ENCODE data around the gene LCP2.
A peak's percentile ranks its signal among the peaks of the same experiment; 100 is the strongest.

The LCP2 gene

DNA sequence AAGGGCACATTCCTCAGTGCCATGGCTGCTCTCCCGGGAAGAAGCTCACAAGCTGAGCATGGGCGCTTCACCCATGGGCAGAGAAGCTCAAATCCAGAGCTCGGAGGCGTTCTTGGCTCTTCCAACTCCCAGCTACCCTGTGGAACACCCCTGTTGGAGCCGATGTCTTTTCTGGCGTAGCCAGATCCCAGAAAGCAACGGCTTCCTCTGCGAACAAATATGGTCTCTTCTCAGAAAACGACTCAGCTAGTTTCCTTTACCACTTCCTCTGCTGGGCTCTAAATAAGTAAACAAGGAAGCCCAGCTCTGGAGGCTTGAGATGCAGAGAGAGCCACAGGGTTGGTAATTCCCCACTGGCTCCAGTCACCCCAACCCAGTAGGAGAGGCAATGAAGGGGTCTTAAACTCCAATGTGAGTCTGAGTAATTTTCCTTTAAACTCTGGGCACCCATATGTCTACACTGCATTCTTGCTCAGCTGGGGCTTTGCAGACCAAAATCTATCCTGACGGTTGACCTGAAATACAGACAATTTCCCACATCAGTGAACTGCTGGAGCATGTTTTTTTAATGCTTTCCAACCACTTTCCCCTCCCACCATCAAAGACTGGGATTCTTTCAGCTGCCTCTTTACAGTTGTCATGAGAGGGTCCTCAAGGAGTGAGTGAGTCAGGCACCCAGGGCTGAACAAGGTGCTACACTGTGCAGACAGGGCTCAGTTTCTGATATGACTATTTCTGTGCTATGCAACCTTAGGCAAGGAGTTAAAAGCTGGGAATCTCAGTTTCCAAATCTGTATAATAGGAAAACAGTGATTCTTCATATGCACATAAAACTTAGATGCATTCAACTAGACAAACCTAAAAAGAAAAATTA, at the start of gene LCP2:
TSS of gene LCP2 (minus strand) at position 189 of the 874 bp plus-strand sequence. CDS start at position 23, 166 bp downstream.
- no peak for DNase-seq

DNA sequence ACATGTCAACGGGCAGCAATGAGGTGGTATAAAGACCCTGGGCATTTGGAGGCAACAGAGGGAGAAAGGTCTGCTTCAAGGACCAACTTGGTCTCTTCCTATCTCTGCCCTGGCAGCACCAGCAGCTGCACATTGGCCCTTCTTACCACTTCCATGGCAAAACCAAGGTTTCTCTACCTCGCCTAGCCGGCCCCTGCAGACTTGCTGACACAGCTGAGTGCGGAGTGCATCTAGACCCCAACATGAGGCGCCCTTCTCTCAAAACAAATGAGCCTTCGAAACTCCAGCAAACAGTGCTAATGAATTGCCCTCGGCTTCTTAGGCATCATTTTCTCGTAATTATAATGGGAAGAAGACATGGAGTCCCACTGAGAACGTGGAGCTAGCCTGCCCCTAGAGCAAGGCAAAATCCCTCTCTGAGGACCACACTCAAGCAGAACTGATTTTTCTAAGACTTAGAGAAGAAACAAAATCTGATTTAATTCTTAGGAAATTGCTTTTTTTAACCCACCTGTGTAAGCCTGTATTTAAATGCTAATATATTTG, 49.5 kb upstream of the LCP2 start:
- no peak for DNase-seq

DNA sequence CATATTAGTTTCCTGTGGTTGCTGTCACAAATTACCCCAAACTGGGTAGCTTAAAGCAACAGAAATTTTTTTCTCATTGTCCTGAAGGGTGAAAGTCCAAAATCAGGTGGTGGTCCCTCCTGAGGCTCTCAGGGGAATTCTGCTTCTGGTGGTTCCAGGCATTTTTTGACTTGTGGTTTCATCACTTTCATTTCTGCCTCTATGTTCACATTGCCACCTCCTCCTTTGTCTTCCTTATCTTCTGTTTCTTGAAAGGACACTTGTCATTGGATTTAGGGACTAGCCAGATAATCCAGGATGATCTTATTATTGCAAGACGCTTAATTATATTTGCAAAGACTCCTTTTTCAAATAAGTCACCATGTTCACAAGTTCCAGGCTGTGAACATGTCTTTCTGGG, 48.4 kb upstream of the LCP2 start:
- DNase-seq, result no peak

GRCh38 chr5:170343177-170343576, 45.6 kb upstream of the LCP2 start:
- DNase-seq, result no peak

DNA sequence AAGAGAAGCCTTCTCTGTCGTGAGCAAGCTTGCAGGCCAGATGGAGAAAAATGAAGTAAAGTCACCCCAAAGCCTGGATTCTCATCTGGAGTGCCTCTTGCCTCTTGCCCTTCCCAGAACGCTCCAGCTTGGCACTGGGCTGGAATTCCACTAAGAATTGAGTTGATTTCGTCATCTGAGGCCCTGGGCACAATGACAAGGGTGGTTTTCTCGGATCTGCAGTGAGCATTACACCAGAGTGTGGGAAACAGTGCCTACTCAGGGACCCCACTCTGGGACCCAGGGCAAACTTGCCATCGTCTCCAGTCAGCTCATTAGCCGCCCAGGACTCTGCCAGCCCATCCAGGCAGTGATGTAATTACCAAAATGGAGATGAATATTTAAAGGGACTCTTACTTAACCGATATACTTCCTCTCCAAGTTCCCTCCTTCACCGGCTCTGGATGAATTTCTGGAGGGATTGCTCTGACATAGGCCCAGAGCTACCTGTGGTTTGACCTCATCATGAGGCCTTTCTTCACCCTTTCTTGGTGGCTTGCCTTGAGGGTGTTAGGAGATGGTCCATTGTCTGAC, 44.7 kb upstream of the LCP2 start:
- no peak for DNase-seq

GRCh38 chr5:170341545-170341944, 44.0 kb upstream of the LCP2 start:
- no peak for DNase-seq

- peak; percentile 52 for DNase-seq
These were observed 42.2 kb upstream of the LCP2 start for GRCh38 chr5:170339780-170340167.

DNA sequence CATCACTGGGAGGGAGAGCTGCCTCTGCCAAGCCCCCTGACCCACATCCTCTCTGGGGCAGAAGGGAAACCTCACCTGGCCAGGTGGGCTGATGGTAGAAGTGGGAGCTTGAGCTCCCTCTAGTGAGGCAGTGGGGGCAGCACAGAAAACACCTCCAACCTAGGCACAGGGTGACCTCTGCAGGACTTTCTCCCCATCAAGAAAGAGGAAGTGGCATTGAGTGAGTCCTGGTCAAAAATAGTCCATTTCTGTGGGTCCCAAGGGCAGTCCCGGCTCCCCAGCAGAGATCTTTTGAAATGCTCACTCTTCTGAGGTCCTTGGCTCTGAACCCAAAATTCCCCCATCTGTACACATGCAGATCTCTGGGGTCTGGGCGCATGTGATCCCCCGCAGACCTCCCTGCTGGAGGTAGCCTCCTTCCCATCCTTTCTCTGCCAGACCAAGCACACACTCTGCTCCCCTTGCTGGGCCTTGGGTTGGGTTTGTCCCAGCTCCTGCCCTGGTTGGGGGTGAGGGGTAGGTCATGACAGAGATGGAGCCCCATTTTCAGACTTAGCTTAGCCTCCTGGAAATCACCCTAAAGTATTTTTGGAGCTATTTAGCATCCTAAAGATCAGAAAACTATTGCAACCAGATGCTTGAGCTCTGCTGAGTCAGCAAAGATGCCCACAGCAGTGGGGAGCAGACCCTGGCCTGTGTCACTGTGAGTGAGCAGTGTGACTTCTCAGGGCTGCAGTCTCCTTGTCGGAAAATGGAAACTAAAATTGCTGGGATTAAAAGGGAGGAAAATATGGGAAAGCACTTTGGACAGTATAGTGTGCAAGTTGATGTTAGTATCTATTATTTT, 41.6 kb upstream of the LCP2 start:
- DNase-seq, result no peak

DNA sequence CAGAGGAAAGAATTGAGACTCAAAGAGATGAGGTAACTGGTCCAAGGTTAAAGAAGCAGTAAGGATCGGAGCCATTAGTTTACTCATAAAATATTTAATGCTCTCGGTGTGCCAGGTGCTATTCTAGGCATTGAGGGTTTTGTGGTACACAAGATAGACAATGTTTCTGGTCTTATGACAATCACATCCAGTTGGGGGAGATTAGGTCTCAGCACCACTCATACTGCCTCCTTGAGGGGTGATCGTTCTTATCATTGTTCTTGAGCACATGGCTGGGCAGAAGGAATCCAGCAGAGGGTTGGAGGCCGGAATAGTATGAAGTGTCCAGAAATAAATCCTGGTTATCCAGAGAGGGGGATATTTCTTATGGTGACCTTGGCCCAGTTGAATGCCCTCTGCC, 40.7 kb upstream of the LCP2 start:
- DNase-seq, result no peak

GRCh38 chr5:170337045-170337733, 39.6 kb upstream of the LCP2 start:
- DNase-seq, result no peak

DNA sequence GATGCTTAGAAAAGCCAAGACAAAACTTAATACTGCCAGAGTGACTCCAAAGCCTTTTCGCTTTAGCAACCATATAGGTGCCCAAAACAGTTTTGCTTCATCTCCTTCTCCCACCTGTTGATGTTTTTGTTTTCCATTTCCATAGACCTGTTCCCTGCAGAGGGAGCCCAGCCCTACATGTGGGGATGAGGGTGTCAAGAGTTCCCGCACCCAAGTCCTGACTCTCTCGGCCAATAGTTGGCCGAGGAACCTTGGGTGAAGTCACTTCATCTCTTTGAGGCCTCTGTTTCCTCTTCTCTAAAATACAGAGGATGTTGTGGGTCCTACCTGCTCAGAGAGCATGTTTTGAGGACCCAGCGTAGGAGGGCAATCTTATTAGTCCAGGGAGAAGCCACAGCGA, 38.5 kb upstream of the LCP2 start:
- no peak for DNase-seq

DNA sequence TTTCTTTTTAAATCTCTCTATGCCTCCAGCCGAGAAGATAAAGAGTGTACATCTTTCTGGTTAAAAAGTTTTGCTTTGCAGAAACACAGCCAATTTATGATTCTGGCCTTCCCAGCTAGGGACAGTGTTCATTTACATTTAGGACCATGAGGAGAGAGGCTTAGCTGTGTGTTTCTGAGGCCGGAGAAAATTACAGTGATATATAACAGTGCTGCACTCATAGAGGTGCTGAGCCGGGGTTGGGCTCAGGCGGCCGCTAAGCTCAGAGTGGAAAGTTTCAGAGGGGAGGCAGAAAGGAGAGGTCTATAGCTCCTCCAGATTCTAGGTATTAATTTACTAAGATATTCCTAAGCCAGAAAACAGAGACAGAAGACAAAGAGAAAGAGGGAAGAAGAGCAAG, 37.0 kb upstream of the LCP2 start:
- no peak for DNase-seq

DNA sequence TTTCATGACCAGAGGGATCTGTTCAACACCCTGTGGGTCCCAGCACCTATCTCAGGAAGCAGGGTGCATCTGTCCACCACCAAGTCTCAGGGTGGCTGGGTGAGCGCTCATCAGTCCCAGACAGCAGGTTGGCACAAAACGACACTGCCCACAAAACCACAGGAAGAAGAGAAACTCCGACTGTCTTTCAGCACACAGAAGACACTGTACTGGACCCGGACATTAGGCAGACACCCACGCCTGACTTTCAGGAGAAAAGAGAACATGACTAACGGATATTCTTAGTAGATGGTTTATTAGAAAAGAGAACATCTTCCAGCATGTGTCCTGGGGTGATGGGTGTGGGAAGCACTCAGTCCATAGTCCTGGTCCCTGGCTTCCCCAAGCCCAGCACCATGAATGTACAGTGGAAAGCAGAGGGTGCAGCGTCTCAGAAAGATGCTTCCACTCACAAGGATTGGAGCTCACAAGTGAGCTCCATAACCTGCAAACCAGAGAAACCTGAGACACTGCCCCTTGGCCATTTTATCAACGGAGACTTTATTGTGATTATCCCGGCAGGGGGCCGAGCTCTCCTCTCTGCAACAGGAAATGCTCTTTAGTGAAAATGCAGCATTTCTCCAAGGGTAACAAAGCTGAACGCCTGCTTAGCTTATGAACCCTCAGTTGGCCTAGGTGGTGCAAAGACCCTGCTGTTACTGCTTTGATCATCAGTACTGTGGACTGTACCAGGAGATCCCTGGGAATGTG, 35.8 kb upstream of the LCP2 start:
- DNase-seq, result no peak

DNA sequence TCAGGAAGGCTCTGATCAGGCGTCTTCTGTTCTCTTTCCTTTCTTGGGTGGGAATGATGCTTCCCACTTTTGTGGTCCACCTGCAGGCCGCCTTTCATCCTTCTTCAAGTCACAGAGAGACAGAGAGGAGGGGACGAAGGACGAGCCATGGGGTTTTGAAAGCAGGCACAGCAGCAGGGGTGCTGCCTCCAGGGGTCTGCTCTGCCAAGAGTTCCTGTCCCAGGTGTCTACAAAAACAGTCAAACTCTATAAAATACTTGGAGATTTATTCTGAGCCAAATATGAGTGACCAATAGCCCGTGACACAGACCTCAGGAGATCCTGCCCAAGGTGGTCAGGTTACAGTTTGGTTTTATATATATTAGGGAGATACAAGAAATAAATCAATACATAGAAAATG, 34.5 kb upstream of the LCP2 start:
- DNase-seq, result no peak

DNA sequence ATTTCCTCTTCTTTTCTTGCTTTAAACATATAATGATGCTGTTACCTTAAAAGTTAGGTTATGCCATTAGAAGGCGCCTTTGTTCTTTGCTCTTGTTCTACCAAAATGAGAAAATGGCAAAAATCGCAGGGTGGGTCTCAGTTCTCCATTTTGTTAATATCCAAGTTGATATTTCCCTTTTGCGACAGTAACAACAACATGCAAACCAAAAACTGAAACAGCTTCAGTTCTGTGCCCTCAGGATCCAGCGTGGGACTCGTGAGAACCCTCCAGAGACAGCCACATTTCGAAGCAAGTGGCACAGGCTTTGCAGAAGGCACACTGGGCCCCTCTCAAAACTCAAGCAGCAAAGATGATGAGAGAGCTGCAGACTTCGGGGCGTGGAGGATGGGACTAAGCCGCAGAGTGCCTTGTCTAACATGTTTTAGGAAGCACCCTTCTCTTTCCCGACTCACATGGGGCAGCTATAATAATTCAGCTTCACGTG, 33.0 kb upstream of the LCP2 start:
- DNase-seq, result no peak

DNA sequence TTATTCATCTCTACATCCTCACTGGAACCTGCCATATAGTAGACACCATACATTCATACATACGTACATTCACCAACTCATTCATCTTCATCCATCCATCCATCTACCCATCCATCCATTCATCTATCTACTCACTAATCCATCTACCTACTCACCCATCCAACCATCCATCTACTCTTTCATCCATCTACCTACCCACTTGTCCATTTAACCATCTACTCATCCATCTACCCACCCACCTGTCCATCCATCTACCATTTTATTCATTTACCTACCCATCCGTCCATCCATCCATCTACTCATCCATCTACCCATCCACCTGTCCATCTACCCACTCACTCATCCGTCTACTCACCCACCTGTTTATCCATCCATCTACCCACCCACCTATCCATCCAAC, 31.9 kb upstream of the LCP2 start:
- no peak for DNase-seq

GRCh38 chr5:170327829-170328228, 30.3 kb upstream of the LCP2 start:
- no peak for DNase-seq

DNA sequence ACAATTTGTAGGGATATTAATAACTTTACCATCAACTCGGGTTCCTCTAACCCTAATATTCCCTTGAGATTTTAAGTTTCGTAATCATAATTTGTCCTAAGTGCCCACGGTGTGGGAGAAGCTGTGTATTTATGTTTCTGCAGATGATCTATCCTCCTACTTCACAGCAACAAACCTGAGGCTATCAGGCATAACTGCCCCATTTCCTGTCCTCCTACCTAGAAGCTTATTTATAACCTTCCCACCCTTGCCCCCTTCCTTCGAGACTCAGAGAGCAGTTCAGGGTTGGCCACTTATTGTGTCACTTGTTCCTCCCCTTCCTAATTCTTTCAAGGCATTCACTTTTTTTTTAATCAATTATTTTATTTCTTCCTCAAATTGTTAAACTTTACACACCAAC, 29.6 kb upstream of the LCP2 start:
- DNase-seq, result no peak

- DNase-seq, result no peak
These were observed 21.7 kb upstream of the LCP2 start for GRCh38 chr5:170319301-170319700.

DNA sequence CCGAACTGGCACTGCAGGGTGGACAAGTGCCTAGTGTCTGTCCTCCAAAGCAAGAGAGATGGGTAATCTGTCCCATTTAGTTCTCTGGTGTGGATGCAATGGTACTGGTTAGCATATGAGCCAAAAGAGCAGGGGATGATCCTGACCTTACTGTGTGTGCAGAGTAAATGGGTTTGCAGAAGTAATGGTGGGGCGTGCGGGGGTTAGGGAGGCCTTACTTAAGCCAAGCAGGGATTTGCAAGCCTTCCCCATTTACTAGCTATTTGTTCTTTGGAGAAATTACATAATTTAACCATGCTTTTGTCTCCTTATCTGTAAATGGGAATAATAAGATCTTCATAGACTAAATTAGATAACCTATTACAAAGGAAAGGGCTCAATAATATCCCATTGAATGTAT, 19.9 kb upstream of the LCP2 start:
- DNase-seq, result no peak

GRCh38 chr5:170316937-170317336, 19.4 kb upstream of the LCP2 start:
- no peak for DNase-seq

DNA sequence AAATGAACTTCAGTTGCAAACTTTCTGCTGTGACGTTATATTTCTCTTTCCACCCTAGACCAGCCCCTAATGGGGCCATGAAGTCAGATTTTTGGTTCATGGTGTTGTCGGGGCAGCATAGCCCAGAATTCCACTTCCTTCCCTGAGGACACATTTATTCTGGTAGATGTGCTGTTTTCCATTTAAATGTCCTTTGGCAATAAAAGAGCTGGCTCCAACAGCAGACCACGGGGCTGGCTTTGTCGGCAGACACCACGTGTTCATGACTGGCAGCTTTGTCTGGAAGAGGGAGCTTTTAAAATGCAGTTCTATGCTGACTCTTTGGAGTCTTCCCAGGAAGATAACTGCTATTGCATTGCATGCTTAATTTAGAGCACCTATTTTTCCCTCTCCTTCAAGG, 17.6 kb upstream of the LCP2 start:
- DNase-seq, result no peak
